Ishikawa (cell line): ENCODE measurements around the gene KCTD11.

Experiments
- CEBPB ChIP-seq: IDR thresholded peaks from 2 replicates; pipeline ENCODE4 v1.6.1; 2012
- CREB1 ChIP-seq: IDR thresholded peaks from 2 replicates; pipeline ENCODE4 v1.6.1; 2012; ENCODE audit warnings: low read depth
- EGR1 ChIP-seq: IDR thresholded peaks from 2 replicates; pipeline ENCODE4 v1.6.1; 2012
- EP300 ChIP-seq: IDR thresholded peaks from 2 replicates; pipeline ENCODE4 v1.6.1; 2012; ENCODE audit warnings: borderline replicate concordance
- FOXM1 ChIP-seq: IDR thresholded peaks from 2 replicates; pipeline ENCODE4 v1.6.1; 2012; ENCODE audit warnings: low read depth, borderline replicate concordance
- MAX ChIP-seq: IDR thresholded peaks from 2 replicates; pipeline ENCODE4 v1.6.1; 2012
- NFIC ChIP-seq: IDR thresholded peaks from 2 replicates; pipeline ENCODE4 v1.6.1; 2012
- RAD21 ChIP-seq: IDR thresholded peaks from 2 replicates; pipeline ENCODE4 v1.6.1; 2012; ENCODE audit warnings: low read depth
- REST ChIP-seq: IDR thresholded peaks from 2 replicates; pipeline ENCODE4 v1.6.1; 2012; ENCODE audit warnings: low read depth, mild to moderate bottlenecking
- TAF1 ChIP-seq: IDR thresholded peaks from 2 replicates; pipeline ENCODE4 v1.6.1; 2012; ENCODE audit warnings: low read depth, mild to moderate bottlenecking
- TCF12 ChIP-seq: IDR thresholded peaks from 2 replicates; pipeline ENCODE4 v1.6.1; 2012; ENCODE audit warnings: low read depth
- TEAD4 ChIP-seq: IDR thresholded peaks from 2 replicates; pipeline ENCODE4 v1.6.1; 2012
- USF1 ChIP-seq: IDR thresholded peaks from 2 replicates; pipeline ENCODE4 v1.6.1; 2012
- YY1 ChIP-seq: IDR thresholded peaks from 2 replicates; pipeline ENCODE4 v1.6.1; 2012; ENCODE audit warnings: low read depth
- ZBTB7A ChIP-seq: IDR thresholded peaks from 2 replicates; pipeline ENCODE4 v1.6.1; 2012; ENCODE audit warnings: low read depth

The KCTD11 gene

GRCh38 chr17:7324438-7324779 lies 27.6 kb upstream of the KCTD11 start:
- TF ChIP-seq USF1 = no peak
- TF ChIP-seq RAD21 = no peak
- no peak for TF ChIP-seq CREB1
- TF ChIP-seq TEAD4 = no peak
- no peak for TF ChIP-seq REST
- TF ChIP-seq NFIC = no peak
- no peak for TF ChIP-seq CEBPB
- TF ChIP-seq EP300 = no peak
- TF ChIP-seq YY1 = no peak
- TF ChIP-seq TCF12 = no peak
- TF ChIP-seq EGR1 = no peak
- no peak for TF ChIP-seq ZBTB7A
- no peak for TF ChIP-seq MAX
- TF ChIP-seq FOXM1 = no peak
- TF ChIP-seq TAF1 = no peak

GRCh38 chr17:7325031-7325528 lies 26.9 kb upstream of the KCTD11 start:
- no peak for TF ChIP-seq USF1
- no peak for TF ChIP-seq TAF1
- no peak for TF ChIP-seq RAD21
- no peak for TF ChIP-seq CREB1
- TF ChIP-seq NFIC = no peak
- no peak for TF ChIP-seq CEBPB
- no peak for TF ChIP-seq TCF12
- no peak for TF ChIP-seq REST
- no peak for TF ChIP-seq TEAD4
- no peak for TF ChIP-seq EP300
- TF ChIP-seq EGR1 = no peak
- TF ChIP-seq FOXM1 = no peak
- no peak for TF ChIP-seq MAX
- TF ChIP-seq YY1 = no peak
- no peak for TF ChIP-seq ZBTB7A

GRCh38 chr17:7326186-7326585 lies 25.8 kb upstream of the KCTD11 start:
- TF ChIP-seq YY1 (no peak), TAF1 (no peak), EGR1 (no peak), CREB1 (no peak), ZBTB7A (no peak), USF1 (no peak), CEBPB (no peak), TCF12 (no peak), MAX (no peak), TEAD4 (no peak), NFIC (no peak), REST (no peak)

- TF ChIP-seq FOXM1 (no peak), ZBTB7A (no peak), USF1 (no peak), YY1 (no peak), NFIC (no peak), EP300 (no peak), TCF12 (no peak), CEBPB (no peak), RAD21 (no peak)
These were observed 24.9 kb upstream of the KCTD11 start for GRCh38 chr17:7327056-7327455.
